Chondrocyte (in vitro differentiated cells): ENCODE results near the gene CD99L2. TPM values are rescaled to one million over a fixed set of nuclear protein-coding genes. Genes with fewer than 3 reads are reported as not detected.

ENCODE experiments used
- DNase-seq: peaks from one replicate; pipeline ENCODE4 v3.0.0; 2021; ENCODE audit warnings: mixed read lengths, low spot score
- H3K27ac Mint-ChIP-seq: one replicate; pipeline ENCODE4 v1.8.0; 2021; ENCODE audit warnings: mild to moderate bottlenecking, moderate library complexity, mixed read lengths; ENCODE audit not compliant: unreplicated experiment
- H3K27me3 Mint-ChIP-seq: 2 replicates; pipeline ENCODE4 v1.8.0; 2021; ENCODE audit warnings: low read depth, mixed read lengths
- H3K36me3 Mint-ChIP-seq: 2 replicates; pipeline ENCODE4 v1.8.0; 2021; ENCODE audit warnings: low read depth, mixed read lengths
- H3K4me1 Mint-ChIP-seq: 2 replicates; pipeline ENCODE4 v1.8.0; 2021; ENCODE audit warnings: low read depth, mild to moderate bottlenecking, mixed read lengths
- H3K4me3 Mint-ChIP-seq: one replicate; pipeline ENCODE4 v1.8.0; 2021; ENCODE audit warnings: mild to moderate bottlenecking, moderate library complexity, mixed read lengths; ENCODE audit not compliant: unreplicated experiment
- H3K9me3 Mint-ChIP-seq: 2 replicates; pipeline ENCODE4 v1.8.0; 2021; ENCODE audit warnings: low read depth, mixed read lengths
- CTCF ChIP-seq: fragments of 200-600 bp; sonication (generic); IDR thresholded peaks from 2 replicates; pipeline ENCODE4 v1.5.0; 2021; ENCODE audit warnings: antibody characterized with exemption, mild to moderate bottlenecking, moderate library complexity
- total RNA-seq: library from RNA; stranded (reverse); gene quantifications from 3 replicates; pipeline ENCODE4 v1.2.1, GENCODE V29; 2021

Gene CD99L2
- total RNA-seq, 1 donor from 2014 or later: 82.1 TPM

GRCh38 chrX:150730719-150731118, 167.7 kb downstream of the CD99L2 start:
- no peak overlapping the region for H3K27ac Mint-ChIP-seq
- no peak for DNase-seq

GRCh38 chrX:150729956-150730355, 168.5 kb downstream of the CD99L2 start:
- H3K4me3 Mint-ChIP-seq: no peak overlapping the region
- no peak for DNase-seq
- H3K36me3 Mint-ChIP-seq: peaks cover 12% of the 10 kb centered on the region
- H3K27me3 Mint-ChIP-seq: no peaks in the 10 kb centered on the region
- H3K9me3 Mint-ChIP-seq: no peaks in the 10 kb centered on the region
- H3K27ac Mint-ChIP-seq: no peak overlapping the region
- no peaks in the 10 kb centered on the region for H3K4me1 Mint-ChIP-seq
- no peak for TF ChIP-seq CTCF

More at GRCh38 chrX:150730719-150731118, 167.7 kb downstream of the CD99L2 start:
- H3K27me3 Mint-ChIP-seq: no peaks in the 10 kb centered on the region
- H3K4me3 Mint-ChIP-seq: no peak overlapping the region
- no peaks in the 10 kb centered on the region for H3K4me1 Mint-ChIP-seq
- H3K9me3 Mint-ChIP-seq: no peaks in the 10 kb centered on the region
- no peak for TF ChIP-seq CTCF
- H3K36me3 Mint-ChIP-seq: peaks cover 12% of the 10 kb centered on the region

- no peaks in the 10 kb centered on the region for H3K27me3 Mint-ChIP-seq
- H3K4me3 Mint-ChIP-seq: no peak overlapping the region
- no peaks in the 10 kb centered on the region for H3K36me3 Mint-ChIP-seq
- no peak for TF ChIP-seq CTCF
- DNase-seq: no peak
- peaks cover 5% of the 10 kb centered on the region for H3K9me3 Mint-ChIP-seq
- peaks cover 4% of the 10 kb centered on the region for H3K4me1 Mint-ChIP-seq
- no peak overlapping the region for H3K27ac Mint-ChIP-seq
These were observed 178.8 kb downstream of the CD99L2 start for GRCh38 chrX:150719621-150720020.

Other genes starting within 250 kb of the CD99L2 start
- gene MTMR1, start 205.3 kb downstream of the CD99L2 start, total RNA-seq: 20.9 to 23.6 TPM (median 21.3 TPM) in 3 replicates
- gene HMGB3, start 84.7 kb upstream of the CD99L2 start, total RNA-seq: 34.9 to 49.2 TPM (median 44.4 TPM) in 3 replicates